DND-41 (cell line): Measurements from ENCODE around the gene AADACL3.

Experiments used
- ATAC-seq: fragments of 200-7000 bp; cut with Tn5 transposase; 3 replicates; pipeline ENCODE4 v1.9.1; 2021; ENCODE audit warnings: low read depth; ENCODE audit not compliant: insufficient read depth
- DNase-seq: peaks from one replicate; pipeline ENCODE4 v3.0.0-alpha.2; 2020
- H2AFZ ChIP-seq: 2 replicates; pipeline ENCODE4 v1.6.0; 2012; ENCODE audit warnings: low read depth, low read length
- H3K27ac ChIP-seq: 2 replicates; pipeline ENCODE4 v1.5.1; 2012; ENCODE audit warnings: low read length, inconsistent platforms
- H3K27me3 ChIP-seq: fragments of 200-600 bp; sonication (generic); 2 replicates; pipeline ENCODE4 v1.6.0; 2012; ENCODE audit warnings: low read length, mild to moderate bottlenecking, inconsistent platforms; ENCODE audit not compliant: insufficient read depth, poor library complexity
- H3K36me3 ChIP-seq: 2 replicates; pipeline ENCODE4 v1.5.1; 2012; ENCODE audit warnings: low read length, inconsistent platforms; ENCODE audit not compliant: insufficient read depth
- H3K4me1 ChIP-seq: 2 replicates; pipeline ENCODE4 v1.5.1; 2012; ENCODE audit warnings: mild to moderate bottlenecking, low read length; ENCODE audit not compliant: insufficient read depth
- H3K4me2 ChIP-seq: 2 replicates; pipeline ENCODE4 v1.6.0; 2012; ENCODE audit warnings: mild to moderate bottlenecking, moderate library complexity, low read length, inconsistent platforms; ENCODE audit not compliant: insufficient read depth
- H3K4me3 ChIP-seq, 2 experiments: fragments of 200-600 bp in 1 of 2; shearing (Covaris generic) in 1 of 2; 2 replicates each; pipeline ENCODE4 v1.5.1; 2012 to 2016; ENCODE audit warnings: inconsistent platforms in 2 of 2, low read length in 2 of 2, mild to moderate bottlenecking in 2 of 2, low read depth in 1 of 2, moderate library complexity in 1 of 2
- H3K79me2 ChIP-seq: 2 replicates; pipeline ENCODE4 v1.6.0; 2012; ENCODE audit warnings: low read length, inconsistent platforms; ENCODE audit not compliant: insufficient read depth
- H3K9ac ChIP-seq: 2 replicates; pipeline ENCODE4 v1.6.0; 2012; ENCODE audit warnings: low read depth, mild to moderate bottlenecking, inconsistent platforms, low read length, moderate library complexity
- H3K9me3 ChIP-seq: 2 replicates; pipeline ENCODE4 v1.5.1; 2012; ENCODE audit warnings: low read length, moderate library complexity, mild to moderate bottlenecking, inconsistent platforms; ENCODE audit not compliant: insufficient read depth, severe bottlenecking
- H4K20me1 ChIP-seq: 2 replicates; pipeline ENCODE4 v1.6.0; 2012; ENCODE audit warnings: low read length; ENCODE audit not compliant: insufficient read depth
- EZH2 ChIP-seq: IDR thresholded peaks from 3 replicates; pipeline ENCODE4 v1.6.1; 2012; ENCODE audit warnings: borderline replicate concordance, low read depth, mild to moderate bottlenecking, moderate library complexity, low read length, inconsistent platforms; ENCODE audit not compliant: severe bottlenecking
- TF ChIP-seq, protein P1 (sequence below): IDR thresholded peaks from 2 replicates; pipeline ENCODE4 v1.5.1; 2012; ENCODE audit warnings: borderline replicate concordance, low read length, moderate library complexity, mild to moderate bottlenecking; ENCODE audit not compliant: poor library complexity, severe bottlenecking; ENCODE audit errors: extremely low read depth

The AADACL3 gene

DNA sequence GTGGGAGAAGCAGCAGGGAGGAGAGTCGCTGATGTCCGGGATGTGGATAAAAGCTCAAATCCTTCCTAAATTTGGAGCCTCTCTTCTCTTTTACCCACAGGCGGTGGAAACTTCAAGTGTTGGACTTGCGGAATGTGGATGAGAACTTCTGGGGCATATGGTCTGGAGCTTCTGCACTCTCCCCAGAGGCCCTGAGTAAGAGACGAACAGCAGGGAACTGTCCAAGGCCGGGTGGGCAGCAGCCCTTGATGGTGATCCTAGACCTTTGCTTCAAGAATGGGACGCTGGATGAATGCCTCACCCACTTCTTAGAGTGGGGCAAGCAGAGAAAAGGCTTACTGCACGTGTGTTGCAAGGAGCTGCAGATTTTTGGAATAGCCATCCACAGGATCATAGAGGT lies 59.5 kb downstream of the AADACL3 start:
- DNase-seq: no peak
- Histone ChIP-seq H3K27me3 (peaks cover 6% of the 10 kb centered on the region), H3K9ac (no peak overlapping the region), H3K27ac (no peak overlapping the region), H3K4me2 (no peak overlapping the region), H3K4me1 (no peaks in the 10 kb centered on the region), H3K36me3 (no peaks in the 10 kb centered on the region), H3K9me3 (no peaks in the 10 kb centered on the region), H2AFZ (no peak overlapping the region), H3K4me3 (no peak overlapping the region), H4K20me1 (no peaks in the 10 kb centered on the region), H3K79me2 (no peaks in the 10 kb centered on the region)
- TF ChIP-seq, protein P1, sequence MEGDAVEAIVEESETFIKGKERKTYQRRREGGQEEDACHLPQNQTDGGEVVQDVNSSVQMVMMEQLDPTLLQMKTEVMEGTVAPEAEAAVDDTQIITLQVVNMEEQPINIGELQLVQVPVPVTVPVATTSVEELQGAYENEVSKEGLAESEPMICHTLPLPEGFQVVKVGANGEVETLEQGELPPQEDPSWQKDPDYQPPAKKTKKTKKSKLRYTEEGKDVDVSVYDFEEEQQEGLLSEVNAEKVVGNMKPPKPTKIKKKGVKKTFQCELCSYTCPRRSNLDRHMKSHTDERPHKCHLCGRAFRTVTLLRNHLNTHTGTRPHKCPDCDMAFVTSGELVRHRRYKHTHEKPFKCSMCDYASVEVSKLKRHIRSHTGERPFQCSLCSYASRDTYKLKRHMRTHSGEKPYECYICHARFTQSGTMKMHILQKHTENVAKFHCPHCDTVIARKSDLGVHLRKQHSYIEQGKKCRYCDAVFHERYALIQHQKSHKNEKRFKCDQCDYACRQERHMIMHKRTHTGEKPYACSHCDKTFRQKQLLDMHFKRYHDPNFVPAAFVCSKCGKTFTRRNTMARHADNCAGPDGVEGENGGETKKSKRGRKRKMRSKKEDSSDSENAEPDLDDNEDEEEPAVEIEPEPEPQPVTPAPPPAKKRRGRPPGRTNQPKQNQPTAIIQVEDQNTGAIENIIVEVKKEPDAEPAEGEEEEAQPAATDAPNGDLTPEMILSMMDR: no peak
- no peak for TF ChIP-seq EZH2
- no peak for ATAC-seq

DNA sequence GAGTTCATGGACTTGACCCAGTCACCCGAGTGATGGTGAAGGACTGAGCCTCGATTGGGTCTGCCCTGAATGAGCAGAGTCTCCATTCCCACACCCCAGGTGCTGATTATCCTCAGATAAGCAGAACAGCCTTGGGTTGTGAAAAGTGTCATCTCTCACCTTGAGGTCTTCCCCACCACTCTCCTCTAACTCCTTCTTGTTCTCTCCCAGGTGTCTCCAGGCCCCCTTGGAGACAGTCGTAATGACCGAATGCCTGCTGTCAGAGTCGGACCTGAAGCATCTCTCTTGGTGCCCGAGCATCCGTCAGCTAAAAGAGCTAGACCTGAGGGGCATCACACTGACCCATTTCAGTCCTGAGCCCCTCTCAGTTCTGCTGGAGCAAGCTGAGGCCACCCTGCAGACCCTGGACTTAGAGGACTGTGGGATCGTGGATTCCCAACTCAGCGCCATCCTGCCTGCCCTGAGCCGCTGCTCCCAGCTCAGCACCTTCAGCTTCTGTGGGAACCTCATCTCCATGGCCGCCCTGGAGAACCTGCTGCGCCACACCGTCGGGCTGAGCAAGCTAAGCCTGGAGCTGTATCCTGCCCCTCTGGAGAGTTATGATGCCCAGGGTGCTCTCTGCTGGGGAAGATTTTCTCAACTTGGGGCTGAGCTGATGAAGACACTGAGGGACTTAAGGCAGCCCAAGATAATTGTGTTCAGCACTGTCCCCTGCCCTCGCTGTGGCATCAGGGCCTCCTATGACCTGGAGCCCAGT lies 61.1 kb downstream of the AADACL3 start:
- Histone ChIP-seq H3K27me3 (no peaks in the 10 kb centered on the region), H3K4me1 (no peaks in the 10 kb centered on the region), H4K20me1 (no peaks in the 10 kb centered on the region), H3K36me3 (no peaks in the 10 kb centered on the region), H3K9me3 (no peaks in the 10 kb centered on the region), H2AFZ (no peak overlapping the region), H3K9ac (no peak overlapping the region), H3K79me2 (no peaks in the 10 kb centered on the region), H3K27ac (no peak overlapping the region), H3K4me3 (no peak overlapping the region), H3K4me2 (no peak overlapping the region)
- ATAC-seq (no peak), DNase-seq (no peak)
- TF ChIP-seq, protein P1: no peak
- TF ChIP-seq EZH2: no peak
